Kasumi-1 (cell line): ENCODE data around the gene AP4S1.
"Not testable (repeated sequence)": the region's sequence is repeated elsewhere in the genome, so short reads cannot be mapped to it uniquely, and the experiment has no call there.

Source experiments
- DNase-seq, 2 experiments: peaks; one replicate each; lab custom pipeline; 2025; lab: John Stamatoyannopoulos, UW

AP4S1 gene, protein sequence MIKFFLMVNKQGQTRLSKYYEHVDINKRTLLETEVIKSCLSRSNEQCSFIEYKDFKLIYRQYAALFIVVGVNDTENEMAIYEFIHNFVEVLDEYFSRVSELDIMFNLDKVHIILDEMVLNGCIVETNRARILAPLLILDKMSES

DNA sequence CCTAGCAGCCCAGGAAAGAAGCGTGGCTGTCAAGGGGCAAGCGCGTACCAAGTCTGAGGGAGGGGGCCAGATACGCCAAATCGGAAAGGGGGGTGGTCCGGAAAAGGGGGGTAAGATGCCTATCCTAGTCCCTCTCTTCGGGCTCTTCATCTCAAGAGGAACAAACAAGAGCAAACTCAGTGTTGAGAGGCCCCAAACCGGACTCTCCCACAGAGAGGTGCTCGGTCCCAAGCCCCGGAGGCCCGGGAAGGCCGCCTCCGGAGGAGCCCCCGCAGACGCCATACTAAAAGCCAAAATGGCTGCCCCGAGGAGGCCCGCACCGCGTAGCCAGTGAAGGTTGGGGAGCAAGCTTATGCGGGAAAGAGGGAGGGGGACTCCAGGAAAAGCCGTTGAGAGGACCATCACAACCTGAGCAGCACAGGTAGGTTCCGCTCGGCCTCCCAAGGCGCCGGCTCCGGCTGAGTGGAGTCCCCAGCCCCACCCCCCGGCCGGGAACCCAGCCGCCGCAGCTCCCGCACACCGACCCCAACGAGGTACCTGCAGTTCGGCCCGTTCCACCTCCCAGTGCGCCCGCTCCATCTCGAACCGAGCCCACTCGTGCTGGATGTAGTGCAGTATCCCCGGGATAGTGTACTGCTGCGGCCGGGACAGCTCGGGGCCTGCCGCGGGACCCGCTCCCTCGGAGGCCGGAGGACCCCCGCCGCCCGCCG is at the start of gene AP4S1:
TSS of gene AP4S1 (plus strand) at position 283 of the 710 bp plus-strand sequence. CDS start 40,548 bp downstream, outside the sequence.
- peak; percentile 17 to 50 for DNase-seq

DNA sequence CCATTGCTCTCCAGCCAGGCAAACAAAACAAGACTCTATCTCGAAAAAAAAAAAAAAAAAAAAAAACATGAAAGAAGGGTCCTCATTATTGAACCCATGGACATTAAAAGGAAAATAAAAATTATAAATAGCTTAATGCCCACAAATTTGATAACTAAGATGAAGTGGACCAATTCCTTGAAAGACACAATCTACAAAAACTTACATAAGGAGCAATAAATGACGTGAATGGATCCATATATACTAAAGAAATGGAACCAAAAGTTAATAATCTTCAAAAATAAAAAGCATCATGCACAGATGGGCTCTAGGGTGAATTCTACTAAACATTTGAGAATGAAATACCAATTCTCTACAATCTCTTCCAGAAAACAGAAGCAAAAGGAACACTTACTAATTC is 47.7 kb upstream of the AP4S1 start:
- DNase-seq, result no peak

DNA sequence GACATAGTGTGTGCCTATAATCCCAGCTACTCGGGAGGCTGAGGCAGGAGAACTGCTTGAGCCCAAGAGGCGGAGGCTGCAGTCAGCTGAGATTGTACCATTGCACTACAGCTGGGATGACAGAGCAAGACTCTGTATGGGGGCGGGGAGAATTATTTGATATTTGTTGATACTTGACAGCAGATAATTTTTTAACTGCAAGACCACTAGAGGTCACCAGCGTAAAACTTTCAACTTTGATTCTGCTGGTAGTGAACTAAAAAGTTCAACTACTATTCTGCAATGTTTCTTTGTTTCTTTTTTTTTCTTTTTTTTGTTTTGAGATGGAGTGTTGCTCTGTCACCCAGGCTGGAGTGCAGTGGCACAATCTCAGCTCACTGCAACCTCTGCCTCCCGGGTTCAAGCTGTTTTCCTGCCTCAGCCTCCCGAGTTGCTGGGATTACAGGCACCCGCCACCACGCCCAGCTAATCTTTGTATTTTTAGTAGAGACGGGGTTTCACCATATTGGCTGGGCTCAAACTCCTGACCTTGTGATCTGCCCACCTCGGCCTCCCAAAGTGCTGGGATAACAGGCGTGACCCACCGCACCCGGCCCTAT is 45.2 kb upstream of the AP4S1 start:
- peak; percentile 52 to 65 for DNase-seq

DNA sequence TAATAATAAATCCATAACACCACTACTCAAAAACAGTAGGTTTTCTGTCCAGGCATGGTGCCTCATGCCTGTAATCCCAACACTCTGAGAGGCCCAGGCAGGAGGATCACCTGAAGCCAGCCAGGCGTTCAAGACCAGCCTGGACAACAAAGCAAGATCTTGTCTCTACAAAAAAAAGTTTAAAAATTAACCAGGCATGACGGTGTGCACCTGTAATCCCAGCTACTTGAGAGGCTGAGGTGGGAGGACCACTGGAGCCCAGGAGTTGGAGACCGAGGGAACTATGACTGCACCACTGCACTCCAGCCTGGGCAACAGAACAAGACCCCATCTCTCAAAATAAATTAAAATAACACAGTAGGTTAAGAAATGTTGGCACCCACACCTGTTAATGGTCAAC is 44.5 kb upstream of the AP4S1 start:
- no peak for DNase-seq

DNA sequence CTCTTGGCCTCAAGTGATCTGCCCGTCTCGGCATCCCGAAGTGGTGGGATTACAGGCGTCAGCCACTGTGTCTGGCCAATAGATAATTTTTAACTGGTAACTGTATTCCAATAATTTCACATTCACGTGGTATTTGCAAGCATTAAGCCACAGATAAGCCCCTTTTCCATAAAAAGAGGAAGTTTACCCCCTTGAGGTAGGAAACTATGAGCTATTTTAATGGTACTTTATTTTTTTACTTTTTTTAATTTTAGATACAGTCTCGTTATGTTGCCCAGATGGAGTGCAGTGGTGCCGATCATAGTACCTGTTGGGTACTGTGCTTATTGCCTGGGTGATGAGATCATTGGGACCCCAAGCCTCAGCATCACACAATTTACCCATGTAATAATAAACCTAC is 42.9 kb upstream of the AP4S1 start:
- DNase-seq, result peak; percentile 31 to 43

DNA sequence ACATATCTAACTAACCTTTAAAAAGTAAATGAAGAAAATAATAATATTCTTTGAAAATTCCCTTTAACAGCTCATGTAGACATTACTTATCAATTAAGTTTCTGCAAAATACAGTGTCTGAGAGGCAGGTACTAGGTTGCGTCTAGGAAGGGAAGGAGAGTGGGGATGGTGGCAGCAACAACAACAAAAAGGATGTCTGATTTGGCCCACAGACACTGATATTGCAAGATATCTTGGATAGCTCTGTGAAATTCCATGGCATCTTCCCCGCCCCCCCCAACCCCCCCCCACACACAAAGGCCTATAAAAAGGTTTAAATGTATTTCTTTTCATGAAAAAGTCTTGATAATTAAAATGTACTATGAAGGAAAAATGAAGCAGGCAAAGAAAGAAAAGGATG is 41.6 kb upstream of the AP4S1 start:
- DNase-seq, result no peak

DNA sequence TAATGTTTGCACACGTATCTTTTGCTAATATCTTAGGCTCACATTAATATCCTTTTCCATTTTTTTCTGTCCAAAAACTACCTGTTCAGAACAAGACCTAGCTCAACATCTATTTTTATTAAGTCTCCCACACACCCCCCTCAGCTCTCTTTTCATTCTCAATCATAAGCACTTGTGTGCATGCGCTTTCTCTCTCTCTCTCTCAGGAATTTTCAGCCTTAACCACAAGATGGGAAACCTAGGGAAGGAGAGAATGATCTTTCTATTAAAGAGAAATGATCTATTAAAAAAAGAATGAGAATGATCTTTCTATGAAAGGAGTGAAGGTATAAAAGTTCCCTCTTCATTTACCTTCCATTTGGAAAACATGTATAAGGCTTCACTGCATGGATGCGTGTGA is 39.7 kb upstream of the AP4S1 start:
- no peak for DNase-seq

DNA sequence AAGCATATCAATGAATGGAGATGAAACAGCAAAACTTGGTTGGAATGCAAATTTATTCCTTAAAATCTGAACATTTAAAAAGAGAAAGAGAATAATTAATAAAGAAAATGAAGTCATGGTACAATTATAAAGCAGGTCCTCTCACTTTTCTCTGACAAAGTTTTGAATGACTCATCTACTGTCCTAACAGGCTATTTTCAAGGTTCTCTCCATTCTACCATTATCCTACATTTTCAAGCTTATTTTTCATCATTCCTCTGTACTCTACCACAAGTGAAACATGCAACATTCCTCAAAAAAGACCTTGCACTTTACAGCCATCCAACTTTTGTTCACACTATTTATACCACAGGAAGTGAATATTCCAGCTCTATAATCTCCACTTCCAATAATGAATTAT is 36.9 kb upstream of the AP4S1 start:
- DNase-seq, result no peak

DNA sequence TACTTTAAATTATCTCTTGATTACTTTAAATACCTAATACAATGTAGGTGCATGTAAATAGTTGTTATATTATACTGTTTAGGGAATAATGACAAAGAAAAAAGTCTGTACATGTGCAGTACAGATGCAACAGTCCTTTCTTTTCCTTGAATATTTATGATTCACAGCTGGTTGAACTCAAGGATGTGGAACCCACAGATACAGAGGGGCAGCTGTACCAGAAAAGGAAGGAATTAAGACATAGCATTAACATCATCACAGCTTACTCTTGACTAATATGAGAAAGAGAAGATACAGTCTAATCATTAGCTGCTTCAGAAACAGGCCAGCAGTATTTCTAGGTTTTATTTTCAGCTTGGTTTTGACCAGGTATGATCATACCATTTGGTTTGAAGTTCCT is 34.7 kb upstream of the AP4S1 start:
- DNase-seq, result no peak

DNA sequence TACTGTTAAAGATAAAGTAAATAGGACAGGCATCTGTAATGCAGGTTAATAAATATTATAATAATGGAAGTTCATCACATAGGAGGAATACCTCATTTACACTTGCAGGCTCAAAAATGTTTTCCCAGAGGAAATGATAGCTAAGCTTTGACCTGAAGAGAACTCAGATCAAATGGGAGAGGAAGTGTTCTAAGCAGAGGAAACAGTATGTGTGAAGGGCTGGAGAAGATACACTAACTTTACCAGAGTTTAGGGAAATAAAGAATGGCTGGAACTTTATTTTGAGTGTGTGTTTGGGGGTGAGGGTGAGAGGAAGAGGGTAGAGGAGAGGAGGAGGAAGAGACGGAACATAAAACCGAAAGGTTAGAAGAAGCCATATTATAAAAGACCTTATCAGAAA is 34.0 kb upstream of the AP4S1 start:
- peak; percentile 17 to 33 for DNase-seq

DNA sequence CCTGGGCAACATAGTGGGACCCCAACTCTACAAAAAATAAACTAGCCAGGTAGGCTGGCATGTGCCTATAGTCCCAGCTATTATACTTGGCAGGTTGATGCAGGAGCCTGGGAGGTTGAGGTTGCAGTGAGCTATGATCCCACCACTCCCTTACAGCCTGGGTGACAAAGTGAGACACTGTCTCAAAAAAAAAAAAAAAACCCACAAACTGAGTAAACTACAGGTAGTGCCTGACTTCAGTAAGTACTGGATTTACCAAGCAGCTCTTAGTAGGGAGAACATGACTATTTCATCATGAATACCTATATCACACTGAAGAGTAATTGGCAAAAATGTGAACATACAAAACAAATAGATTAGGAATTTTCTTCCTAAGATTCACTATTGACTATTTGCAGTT is 32.4 kb upstream of the AP4S1 start:
- DNase-seq, result no peak

DNA sequence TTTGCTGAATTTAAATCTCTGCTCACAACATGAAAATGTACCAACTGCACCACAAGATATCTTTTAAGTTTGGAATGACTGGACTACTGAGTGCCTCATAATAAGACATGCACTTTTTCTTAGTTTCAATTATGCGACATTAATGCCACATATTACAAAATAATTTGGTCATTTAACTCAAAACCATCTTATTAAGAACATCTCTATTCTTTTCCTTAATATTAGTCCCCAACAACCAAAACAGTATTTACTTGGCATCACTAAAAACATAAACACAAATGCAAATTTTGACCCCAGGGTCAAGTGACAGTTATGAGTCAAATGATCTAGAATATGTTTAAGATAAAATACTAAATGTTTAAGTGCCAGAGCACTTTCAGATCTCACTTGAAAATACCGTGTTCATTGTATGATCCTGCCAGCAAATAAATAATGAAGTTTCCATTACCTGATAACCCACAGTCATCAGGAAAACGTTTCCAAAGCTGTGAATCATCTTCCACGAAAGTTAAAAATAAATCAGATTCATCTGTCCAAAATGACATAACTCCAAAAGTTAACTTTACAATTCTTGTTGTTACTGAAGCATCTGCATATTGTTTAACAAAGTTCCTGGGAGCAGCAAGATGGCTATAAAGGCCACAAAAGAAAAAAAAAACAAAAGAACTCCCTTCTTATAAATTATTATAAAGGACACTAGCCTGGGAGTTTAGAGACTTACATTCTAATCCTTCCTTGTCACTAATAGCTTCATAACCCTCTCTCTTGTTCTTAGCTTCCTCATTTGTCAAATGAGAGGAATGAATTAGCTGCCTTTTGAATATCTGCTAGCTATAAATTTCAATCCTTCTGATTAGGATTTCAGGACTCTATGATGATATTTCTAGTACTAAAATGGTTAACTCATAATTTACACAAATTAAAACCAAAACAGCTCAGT is 30.5 kb upstream of the AP4S1 start:
- peak in 1 of 2 experiments; percentile 47 for DNase-seq

DNA sequence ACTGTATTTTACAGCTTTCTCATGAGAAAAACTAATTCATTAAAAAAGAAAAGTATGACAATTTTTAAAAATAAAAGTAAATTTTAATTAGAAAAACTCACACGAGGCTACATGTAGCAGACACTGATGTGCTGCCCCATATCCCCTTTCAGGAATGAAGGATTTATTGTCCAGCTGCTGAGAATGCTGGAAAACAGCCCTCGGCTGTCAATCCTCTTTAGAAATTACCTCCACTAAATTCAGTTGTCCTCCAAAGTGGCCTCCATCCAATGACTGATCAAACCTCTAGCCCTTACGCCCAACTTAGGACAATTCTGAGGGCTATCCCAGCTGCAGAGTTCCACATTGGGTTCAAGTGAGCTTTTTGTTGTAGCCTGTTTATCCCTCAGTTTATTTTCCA is 29.8 kb upstream of the AP4S1 start:
- no peak for DNase-seq

DNA sequence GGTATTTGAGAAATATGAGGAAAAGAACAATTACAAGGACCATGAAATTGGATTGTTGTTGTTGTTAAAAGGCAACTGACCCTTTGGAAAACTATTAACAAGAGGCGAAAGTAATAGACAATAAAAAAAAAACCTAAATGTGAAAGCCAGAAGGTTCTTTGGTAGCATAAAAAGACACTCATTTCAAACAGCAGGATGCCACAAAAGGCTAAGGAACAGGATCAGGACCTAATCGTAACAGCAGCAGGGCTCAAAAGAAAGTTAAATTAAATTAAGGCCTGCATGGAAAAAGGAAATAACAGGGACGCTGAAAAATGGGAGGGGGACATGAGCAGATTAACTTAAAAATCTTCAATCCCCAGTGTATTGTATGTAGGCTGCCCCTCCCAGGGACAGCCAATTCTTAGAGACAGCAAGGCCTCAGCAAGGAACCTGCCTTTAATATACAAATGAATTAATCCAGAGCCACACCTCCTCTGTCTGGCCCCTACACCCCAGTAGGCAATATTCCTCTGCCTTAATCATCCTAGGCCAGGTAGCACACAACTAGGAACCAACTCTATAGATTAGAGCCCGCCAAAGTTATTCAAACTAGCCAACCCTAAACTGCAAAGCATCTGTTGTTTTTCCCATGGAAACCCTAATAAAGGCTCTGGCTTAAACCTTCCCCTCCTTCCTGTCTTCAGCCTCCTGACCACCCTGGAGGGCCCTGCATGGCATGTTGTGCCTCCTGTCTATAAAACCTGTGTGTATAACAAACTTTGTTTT is 28.4 kb upstream of the AP4S1 start:
- no peak for DNase-seq

DNA sequence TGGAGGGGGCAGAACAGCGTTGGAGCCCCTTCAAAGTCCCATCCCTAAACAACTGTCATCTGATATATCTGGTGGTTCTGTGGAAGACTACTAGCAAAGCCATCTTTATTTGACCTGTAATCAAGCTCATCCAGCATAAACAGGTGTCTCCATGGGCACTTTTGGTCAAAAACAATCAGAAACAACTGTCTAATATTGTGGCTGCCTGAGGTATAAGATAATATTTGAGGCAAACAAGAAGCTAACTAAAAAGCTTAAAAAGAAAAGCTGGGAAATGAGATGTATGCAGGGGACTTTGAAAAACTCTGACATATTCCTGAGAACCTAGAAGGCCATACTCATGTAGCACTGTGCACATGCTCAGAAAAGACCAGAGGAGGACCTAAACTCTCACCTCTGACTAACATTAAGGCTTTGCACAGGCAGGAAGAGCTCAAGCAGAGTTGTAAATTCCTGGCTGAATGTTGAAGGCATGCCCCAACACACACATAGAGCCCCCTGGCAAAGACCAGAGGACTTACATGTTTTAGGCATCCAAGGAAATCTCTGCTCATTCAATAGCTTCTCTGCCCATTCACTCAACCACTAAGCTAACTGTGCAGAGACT is 27.2 kb upstream of the AP4S1 start:
- no peak for DNase-seq

DNA sequence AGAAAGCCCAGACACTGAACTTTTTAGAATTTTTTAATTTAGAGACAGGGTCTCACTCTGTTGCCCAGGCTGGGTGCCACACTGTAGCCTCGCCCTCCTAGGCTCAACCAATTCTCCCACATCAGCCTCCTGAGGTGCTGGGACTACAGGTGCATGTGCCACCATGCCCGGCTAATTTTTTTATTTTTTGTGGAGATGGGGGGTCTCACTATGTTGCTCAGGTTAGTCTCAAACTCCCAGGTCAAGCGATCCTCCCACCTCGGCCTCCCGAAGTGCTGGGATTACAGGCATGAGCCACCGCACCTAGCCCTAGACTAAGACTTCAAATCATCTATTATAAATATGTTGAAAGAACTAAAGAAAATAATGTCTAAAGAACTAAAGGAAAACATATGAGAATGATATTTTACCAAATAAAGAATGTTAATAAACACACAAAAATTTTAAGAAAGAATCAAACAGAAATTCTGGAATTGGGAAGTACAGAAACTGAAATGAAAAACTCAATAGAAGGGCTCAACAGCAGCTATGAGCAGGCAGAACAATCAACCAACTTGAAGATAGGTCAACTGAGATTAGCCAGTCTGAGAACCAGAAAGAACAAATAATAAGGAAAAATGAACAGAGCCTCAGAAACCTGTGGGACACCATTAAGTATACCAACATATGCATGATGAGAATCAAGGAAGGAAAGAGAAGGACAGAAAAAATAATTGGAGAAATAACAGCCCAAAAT is 26.2 kb upstream of the AP4S1 start:
- DNase-seq, result no peak

DNA sequence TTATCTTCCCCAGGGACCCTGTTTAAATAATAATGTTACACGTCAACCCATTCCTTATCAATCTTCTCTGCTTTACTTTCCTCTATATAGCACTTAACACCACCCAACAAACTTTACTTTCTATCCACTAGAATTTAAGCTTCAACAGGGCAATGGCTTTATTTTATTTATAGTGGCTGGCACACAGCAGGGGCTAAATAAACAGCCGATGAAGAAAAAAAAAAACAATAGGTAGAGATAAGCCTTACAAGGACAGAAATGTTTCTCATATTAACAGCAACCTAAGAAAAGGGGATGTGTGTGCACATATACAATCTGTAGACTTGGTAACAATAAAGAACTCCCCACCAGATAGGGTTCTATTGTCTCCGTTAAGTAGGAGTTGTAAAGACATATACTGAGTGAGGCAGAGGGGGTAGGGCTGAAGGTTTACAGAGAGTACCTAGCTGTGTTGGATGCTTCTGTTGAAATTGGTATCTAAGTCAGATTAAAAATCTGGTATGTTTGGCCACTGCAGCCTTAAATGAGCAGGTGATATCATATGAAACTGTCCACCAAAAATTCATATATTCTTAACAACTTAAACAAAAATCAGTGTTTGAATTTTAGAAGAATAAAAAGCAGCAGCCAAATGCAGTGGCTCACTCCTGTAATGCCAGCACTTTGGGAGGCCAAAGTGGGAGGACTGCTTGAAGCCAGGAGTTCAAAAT is 24.7 kb upstream of the AP4S1 start:
- DNase-seq, result no peak

DNA sequence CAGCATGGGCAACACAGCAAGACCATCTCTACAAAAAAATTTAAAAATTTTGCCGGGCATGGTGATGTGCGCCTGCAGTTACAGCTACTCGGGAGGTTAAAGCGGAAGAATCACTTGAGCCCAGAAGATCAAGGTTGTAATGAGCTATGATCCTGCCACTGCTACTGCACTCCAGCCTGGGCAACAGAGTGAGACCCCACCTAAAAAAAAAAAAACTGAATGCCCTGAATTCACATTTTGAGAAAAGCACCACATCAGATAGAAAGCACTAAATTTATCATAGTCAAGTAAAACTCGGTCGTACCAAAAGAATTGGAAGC is 24.1 kb upstream of the AP4S1 start:
- no peak for DNase-seq

DNA sequence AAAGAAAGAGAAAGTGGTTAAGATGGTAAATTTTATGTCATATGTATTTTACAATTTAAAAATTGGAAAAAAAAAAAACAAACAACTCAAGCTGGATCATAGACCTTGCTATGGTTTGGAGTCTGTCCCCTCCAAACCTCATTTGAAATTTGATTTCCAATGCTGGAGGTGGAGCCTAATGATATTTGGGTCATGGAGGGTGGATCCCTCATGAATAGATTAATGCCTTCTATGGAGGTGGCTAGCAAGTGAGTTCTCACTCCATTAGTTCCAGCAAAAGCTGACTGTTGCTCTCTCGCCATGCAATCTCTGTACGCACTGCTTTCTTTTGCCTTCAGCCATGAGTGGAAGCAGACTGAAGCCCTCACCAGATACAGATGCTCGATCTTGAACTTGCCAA is 22.2 kb upstream of the AP4S1 start:
- no peak for DNase-seq

DNA sequence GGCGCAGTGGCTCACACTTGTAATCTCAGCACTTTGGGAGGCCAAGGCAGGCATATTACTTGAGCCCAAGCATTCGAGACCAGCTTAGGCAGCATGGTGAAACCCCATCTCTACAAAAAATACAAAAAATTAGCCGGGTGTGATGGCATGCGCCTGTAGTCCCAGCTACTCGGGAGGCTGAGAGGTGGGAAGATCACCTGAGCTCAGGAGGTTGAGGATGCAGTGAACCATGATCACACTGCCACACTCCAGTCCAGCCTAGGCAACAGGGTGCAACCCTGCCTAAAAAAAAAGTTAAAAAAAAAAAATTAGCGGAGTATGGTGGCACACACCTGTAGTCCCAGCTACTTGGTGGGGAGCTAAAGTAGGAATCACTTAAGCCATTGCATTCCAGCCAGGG is 21.4 kb upstream of the AP4S1 start:
- DNase-seq, result not testable (repeated sequence)
